IMR-90 (cell line): ENCODE data around the gene UBAC1. TPM values are rescaled to one million over a fixed set of nuclear protein-coding genes. Genes with fewer than 3 reads are reported as not detected.

Experiments
- ATAC-seq: fragments of 200-7000 bp; cut with Tn5 transposase; 2 replicates; pipeline ENCODE4 v1.9.1; 2020; ENCODE audit warnings: low read depth, mild to moderate bottlenecking, moderate library complexity
- BruUV-seq: library from RNA; stranded (reverse); fragments of 400-500 nt; replicated peaks from 2 replicates; lab custom pipeline; 2021; lab: Mats Ljungman, UMichigan
- CTCF ChIA-PET: fragments of 300-600 bp; formaldehyde crosslinking; extraction: SDS; loops from one replicate; lab custom pipeline; 2021; ENCODE audit warnings: antibody characterized with exemption; lab: Yijun Ruan, JAX
- POLR2A ChIA-PET: fragments of 300-600 bp; sonication (Branson Sonifier 250); formaldehyde crosslinking; loops from one replicate; lab custom pipeline; 2022; ENCODE audit warnings: antibody characterized with exemption; ENCODE audit not compliant: unreplicated experiment; lab: Charles Lee
- DNase-seq: peaks from one replicate; pipeline ENCODE4 v3.0.0; 2013
- H2AFZ ChIP-seq: replicated peaks from 2 replicates; pipeline ENCODE3; 2013; ENCODE audit warnings: low read length, mild to moderate bottlenecking; ENCODE audit not compliant: poor library complexity
- H2AK5ac ChIP-seq: 2 replicates; pipeline ENCODE4 v1.6.1; 2013; ENCODE audit warnings: low read depth, low read length, inconsistent platforms
- H2AK9ac ChIP-seq: replicated peaks from 2 replicates; pipeline ENCODE3; 2013; ENCODE audit warnings: mild to moderate bottlenecking, low read depth, low read length, moderate library complexity; ENCODE audit not compliant: poor library complexity
- H2BK120ac ChIP-seq: 2 replicates; pipeline ENCODE4 v1.6.1; 2013; ENCODE audit warnings: low read depth, low read length, inconsistent platforms
- H2BK15ac ChIP-seq: 3 replicates; pipeline ENCODE4 v1.6.1; 2013; ENCODE audit warnings: low read depth, low read length, inconsistent platforms
- H2BK20ac ChIP-seq: 2 replicates; pipeline ENCODE4 v1.6.1; 2013; ENCODE audit warnings: low read depth, mild to moderate bottlenecking, inconsistent platforms, low read length, moderate library complexity
- H2BK5ac ChIP-seq: 2 replicates; pipeline ENCODE4 v1.6.1; 2013; ENCODE audit warnings: mild to moderate bottlenecking, low read depth, low read length, inconsistent platforms; ENCODE audit not compliant: poor library complexity, severe bottlenecking
- H3K14ac ChIP-seq: replicated peaks from 2 replicates; pipeline ENCODE4 v1.6.1; 2013; ENCODE audit warnings: low read depth, low read length, inconsistent platforms
- H3K18ac ChIP-seq: 2 replicates; pipeline ENCODE4 v1.6.1; 2013; ENCODE audit warnings: low read depth, low read length, control low read depth
- H3K23ac ChIP-seq: 2 replicates; pipeline ENCODE4 v1.6.1; 2013; ENCODE audit warnings: low read depth, low read length, inconsistent platforms
- H3K27ac ChIP-seq: 2 replicates; pipeline ENCODE4 v1.5.1; 2013; ENCODE audit warnings: mild to moderate bottlenecking, control low read depth, low read length; ENCODE audit not compliant: insufficient read depth
- H3K27me3 ChIP-seq: 2 replicates; pipeline ENCODE4 v1.6.1; 2013; ENCODE audit warnings: low read length; ENCODE audit not compliant: control insufficient read depth, insufficient read depth
- H3K36me3 ChIP-seq: 2 replicates; pipeline ENCODE4 v1.6.1; 2013; ENCODE audit warnings: low read length, mixed read lengths; ENCODE audit not compliant: control insufficient read depth, insufficient read depth
- H3K4ac ChIP-seq: 2 replicates; pipeline ENCODE4 v1.6.1; 2013; ENCODE audit warnings: low read depth, low read length, inconsistent platforms
- H3K4me1 ChIP-seq: 2 replicates; pipeline ENCODE4 v1.6.1; 2013; ENCODE audit warnings: low read length, mixed read lengths; ENCODE audit not compliant: control insufficient read depth, insufficient read depth
- H3K4me2 ChIP-seq: 2 replicates; pipeline ENCODE4 v1.6.1; 2013; ENCODE audit warnings: low read depth, mild to moderate bottlenecking, control low read depth, low read length, moderate library complexity
- H3K4me3 ChIP-seq: 2 replicates; pipeline ENCODE4 v1.5.1; 2013; ENCODE audit warnings: low read depth, mild to moderate bottlenecking, control low read depth, low read length, moderate library complexity; ENCODE audit not compliant: insufficient read depth
- H3K56ac ChIP-seq: 2 replicates; pipeline ENCODE4 v1.6.1; 2013; ENCODE audit warnings: low read length, inconsistent platforms; ENCODE audit not compliant: insufficient read depth; ENCODE audit errors: extremely low read depth
- H3K79me1 ChIP-seq, 2 experiments: 2 replicates each; pipeline ENCODE4 v1.6.1; 2013; ENCODE audit warnings: low read length in 2 of 2, inconsistent platforms in 1 of 2, low read depth in 1 of 2
- H3K9ac ChIP-seq: 2 replicates; pipeline ENCODE4 v1.6.1; 2013; ENCODE audit warnings: low read depth, low read length, control low read depth
- H3K9me1 ChIP-seq: 2 replicates; pipeline ENCODE4 v1.6.1; 2013; ENCODE audit warnings: low read length, inconsistent platforms; ENCODE audit not compliant: insufficient read depth
- H3K9me3 ChIP-seq: 2 replicates; pipeline ENCODE4 v1.6.1; 2013; ENCODE audit warnings: low read length; ENCODE audit not compliant: control insufficient read depth, insufficient read depth
- H4K20me1 ChIP-seq: 2 replicates; pipeline ENCODE4 v1.6.1; 2013; ENCODE audit warnings: low read length, inconsistent platforms; ENCODE audit not compliant: insufficient read depth
- H4K5ac ChIP-seq: 2 replicates; pipeline ENCODE4 v1.6.1; 2013; ENCODE audit warnings: mild to moderate bottlenecking, low read depth, low read length, control low read depth
- H4K8ac ChIP-seq, 2 experiments: 2 replicates each; pipeline ENCODE4 v1.6.1; 2013; ENCODE audit warnings: low read depth in 2 of 2, low read length in 2 of 2, control low read depth in 1 of 2, inconsistent platforms in 1 of 2
- H4K91ac ChIP-seq: 2 replicates; pipeline ENCODE4 v1.6.1; 2013; ENCODE audit warnings: low read depth, low read length, inconsistent platforms; ENCODE audit not compliant: insufficient read depth
- BHLHE40 ChIP-seq: fragments of 150-350 bp; IDR thresholded peaks from 2 replicates; pipeline ENCODE4 v1.6.1; 2016; ENCODE audit warnings: mild to moderate bottlenecking, low read depth, low read length
- CEBPB ChIP-seq: IDR thresholded peaks from 2 replicates; pipeline ENCODE4 v1.6.1; 2012; ENCODE audit warnings: low read depth, low read length, improper control_type of control experiment
- CHD1 ChIP-seq: IDR thresholded peaks from 2 replicates; pipeline ENCODE4 v1.6.1; 2012; ENCODE audit warnings: low read depth, low read length, improper control_type of control experiment
- MAZ ChIP-seq: IDR thresholded peaks from 2 replicates; pipeline ENCODE4 v1.6.1; 2012; ENCODE audit warnings: low read depth, mild to moderate bottlenecking, low read length, improper control_type of control experiment, moderate library complexity, borderline replicate concordance
- MXI1 ChIP-seq: IDR thresholded peaks from 2 replicates; pipeline ENCODE4 v1.6.1; 2012; ENCODE audit warnings: low read depth, mild to moderate bottlenecking, low read length, moderate library complexity, borderline replicate concordance
- NFE2L2 ChIP-seq: fragments of 150-350 bp; IDR thresholded peaks from 2 replicates; pipeline ENCODE4 v1.6.1; 2016; ENCODE audit warnings: low read depth, mild to moderate bottlenecking, low read length
- POLR2A ChIP-seq: IDR thresholded peaks from 2 replicates; pipeline ENCODE4 v1.6.1; 2012; ENCODE audit warnings: mild to moderate bottlenecking, low read depth, low read length
- RCOR1 ChIP-seq: IDR thresholded peaks from 2 replicates; pipeline ENCODE4 v1.6.1; 2012; ENCODE audit warnings: mild to moderate bottlenecking, low read length, improper control_type of control experiment; ENCODE audit not compliant: insufficient replicate concordance
- SMC3 ChIP-seq: fragments of 150-350 bp; IDR thresholded peaks from 2 replicates; pipeline ENCODE4 v1.6.1; 2016; ENCODE audit warnings: low read depth, mild to moderate bottlenecking, antibody characterized with exemption, low read length, moderate library complexity
- WGBS, 2 experiments: methylation state at CpG; one replicate each; pipeline versions ENCODE4 v1.1.5 to v1.1.7; 2013; ENCODE audit warnings: missing lambda C conversion rate in 2 of 2; ENCODE audit not compliant: insufficient read length in 1 of 2; ENCODE audit errors: extremely low coverage in 2 of 2; 5-methylcytosine and 5-hydroxymethylcytosine counted together
- dilution Hi-C: fragments of 300-500 bp; cut with HindIII; formaldehyde crosslinking; loops from one replicate; pipeline ENCODE4 v1.14.3; 2018; ENCODE audit warnings: low sequenced_read_pairs; ENCODE audit not compliant: unreplicated experiment
- in situ Hi-C: fragments of 300-500 bp; cut with MboI; formaldehyde crosslinking; loops from 3 replicates; pipeline ENCODE4 v1.14.3; 2019; ENCODE audit warnings: low sequenced_read_pairs, inconsistent platforms, mixed read lengths
- intact Hi-C: fragments of 100-400 bp; cut with micrococcal nuclease; formaldehyde crosslinking; loops from 2 replicates; pipeline ENCODE4 v1.10.0; 2022
- polyA plus RNA-seq, 3 experiments: library from polyadenylated mRNA; depleted of rRNA; stranded (reverse); fragments of >200 nt; gene quantifications; 2 replicates each; pipeline ENCODE4 v1.2.3, GENCODE V29; 2012; ENCODE audit warnings: low replicate concordance in 1 of 3
- total RNA-seq: library from RNA; depleted of rRNA; stranded (reverse); fragments of >200 nt; gene quantifications from 2 replicates; pipeline ENCODE4 v1.2.3, GENCODE V29; 2012
- TF ChIP-seq, protein P1 (sequence below): fragments of 150-350 bp; IDR thresholded peaks from 2 replicates; pipeline ENCODE4 v1.6.1; 2017; ENCODE audit warnings: mild to moderate bottlenecking, antibody characterized with exemption, low read length, low read depth

Gene UBAC1
- total and polyA plus RNA-seq, 2 of the 4 experiments (the other 2 are of a cell fraction): 25.3 to 33.9 TPM

DNA sequence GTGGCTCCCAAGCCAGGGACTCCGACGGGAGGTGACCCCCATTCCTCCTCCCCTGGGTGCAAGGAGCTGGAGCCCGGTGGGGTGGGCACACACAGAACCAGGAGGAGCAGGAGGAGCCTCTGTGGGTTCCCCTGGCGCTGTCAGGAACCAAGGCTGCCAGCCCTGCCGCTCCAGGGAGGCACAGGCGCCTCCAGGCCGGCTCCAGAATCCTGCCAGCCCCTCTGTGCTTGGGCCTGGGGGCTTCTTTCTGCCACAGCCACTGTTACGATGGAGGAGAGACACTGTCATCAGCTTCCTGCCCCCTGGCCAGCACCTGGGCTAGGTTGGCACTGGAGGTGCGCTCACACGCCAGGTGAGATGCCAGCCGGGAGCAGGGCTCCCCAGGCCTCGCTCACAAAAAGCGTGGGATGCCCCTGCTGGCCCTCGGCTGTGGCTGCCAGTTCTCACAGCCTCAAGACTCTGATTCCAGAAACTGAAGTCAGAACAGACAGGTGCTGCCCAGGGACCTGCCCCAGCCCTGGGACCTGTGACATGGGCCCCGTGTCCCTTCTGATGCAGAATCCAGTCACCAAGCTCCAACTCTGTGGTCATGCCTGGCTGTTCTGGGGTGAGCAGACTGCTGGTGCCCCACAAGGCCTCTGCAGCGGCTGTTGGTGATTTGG, 37.4 kb upstream of the UBAC1 start:
- H3K9ac ChIP-seq: no peak overlapping the region
- CTCF ChIA-PET: no interaction called here
- no peak overlapping the region for H3K4me2 ChIP-seq
- no peak overlapping the region for H2BK20ac ChIP-seq
- H4K91ac ChIP-seq: no peak overlapping the region
- H3K23ac ChIP-seq: no peak overlapping the region
- no peak overlapping the region for H4K8ac ChIP-seq
- H4K5ac ChIP-seq: no peak overlapping the region
- H3K27ac ChIP-seq: no peak overlapping the region
- H3K4me1 ChIP-seq: peaks cover 11% of the 10 kb centered on the region; the same call in 1 of the 2 replicates
- no peak overlapping the region for H2BK120ac ChIP-seq
- POLR2A ChIA-PET: no interaction called here
- H3K36me3 ChIP-seq: no peaks in the 10 kb centered on the region
- peak overlapping the region; percentile 8 for H2AFZ ChIP-seq
- no peaks in the 10 kb centered on the region for H3K9me3 ChIP-seq
- no peaks in the 10 kb centered on the region for H3K27me3 ChIP-seq
- H2AK5ac ChIP-seq: no peak overlapping the region
- ATAC-seq: no peak
- no peak overlapping the region for H3K4ac ChIP-seq
- H2AK9ac ChIP-seq: no peak overlapping the region
- no peak overlapping the region for H3K14ac ChIP-seq
- no peak overlapping the region for H3K56ac ChIP-seq
- BruUV-seq: no TSS peak
- H4K20me1 ChIP-seq: no peaks in the 10 kb centered on the region
- in situ Hi-C loops: no loop called here
- dilution Hi-C loops: no loop called here
- 96% methylated on average over 7 of the region's 16 CpGs; no CpG with 5 or more reads in 1 of the 2 experiments for WGBS, 2 experiments
- H3K4me3 ChIP-seq: no peak overlapping the region
- TF ChIP-seq MAZ (no peak), CEBPB (no peak), BHLHE40 (no peak), SMC3 (no peak), POLR2A (no peak), CHD1 (no peak), MXI1 (no peak), NFE2L2 (no peak), RCOR1 (no peak)
- TF ChIP-seq, protein P1, sequence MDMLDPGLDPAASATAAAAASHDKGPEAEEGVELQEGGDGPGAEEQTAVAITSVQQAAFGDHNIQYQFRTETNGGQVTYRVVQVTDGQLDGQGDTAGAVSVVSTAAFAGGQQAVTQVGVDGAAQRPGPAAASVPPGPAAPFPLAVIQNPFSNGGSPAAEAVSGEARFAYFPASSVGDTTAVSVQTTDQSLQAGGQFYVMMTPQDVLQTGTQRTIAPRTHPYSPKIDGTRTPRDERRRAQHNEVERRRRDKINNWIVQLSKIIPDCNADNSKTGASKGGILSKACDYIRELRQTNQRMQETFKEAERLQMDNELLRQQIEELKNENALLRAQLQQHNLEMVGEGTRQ: no peak
- no peak overlapping the region for H3K18ac ChIP-seq
- no peaks in the 10 kb centered on the region for H3K9me1 ChIP-seq
- H3K79me1 ChIP-seq: no peaks in the 10 kb centered on the region
- no peak overlapping the region for H2BK5ac ChIP-seq
- intact Hi-C loops: no loop called here
- no peak for DNase-seq
- no peak overlapping the region for H2BK15ac ChIP-seq
